ENCODE measurements around the gene USF2. TPM values are rescaled to one million over a fixed set of nuclear protein-coding genes. Genes with fewer than 3 reads are reported as not detected.

The USF2 gene
- total RNA-seq, 1 experiment from 2014 or later = 81.6 TPM

GRCh38 chr19:35310811-35311465 is 42.2 kb downstream of the USF2 start:
- intact Hi-C loops (cut with micrococcal nuclease) = no loop called here
- BruUV-seq (replicated peaks) = no TSS peak
- H3K27ac Mint-ChIP-seq (ENCODE audit: low read depth, unreplicated experiment) = no peak overlapping the region
- no peak for DNase-seq (ENCODE audit: unreplicated experiment)
- TF ChIP-seq, protein P1, sequence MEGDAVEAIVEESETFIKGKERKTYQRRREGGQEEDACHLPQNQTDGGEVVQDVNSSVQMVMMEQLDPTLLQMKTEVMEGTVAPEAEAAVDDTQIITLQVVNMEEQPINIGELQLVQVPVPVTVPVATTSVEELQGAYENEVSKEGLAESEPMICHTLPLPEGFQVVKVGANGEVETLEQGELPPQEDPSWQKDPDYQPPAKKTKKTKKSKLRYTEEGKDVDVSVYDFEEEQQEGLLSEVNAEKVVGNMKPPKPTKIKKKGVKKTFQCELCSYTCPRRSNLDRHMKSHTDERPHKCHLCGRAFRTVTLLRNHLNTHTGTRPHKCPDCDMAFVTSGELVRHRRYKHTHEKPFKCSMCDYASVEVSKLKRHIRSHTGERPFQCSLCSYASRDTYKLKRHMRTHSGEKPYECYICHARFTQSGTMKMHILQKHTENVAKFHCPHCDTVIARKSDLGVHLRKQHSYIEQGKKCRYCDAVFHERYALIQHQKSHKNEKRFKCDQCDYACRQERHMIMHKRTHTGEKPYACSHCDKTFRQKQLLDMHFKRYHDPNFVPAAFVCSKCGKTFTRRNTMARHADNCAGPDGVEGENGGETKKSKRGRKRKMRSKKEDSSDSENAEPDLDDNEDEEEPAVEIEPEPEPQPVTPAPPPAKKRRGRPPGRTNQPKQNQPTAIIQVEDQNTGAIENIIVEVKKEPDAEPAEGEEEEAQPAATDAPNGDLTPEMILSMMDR (IDR thresholded peaks at IDR 0.05; ENCODE audit: unreplicated experiment) = no peak
- ChIA-PET POLR2A (no interaction called here), CTCF (interaction anchor here (0.6 to 1.2 kb wide), 4 partner anchors 29 to 155 kb away, joined by 3 to 4 read pairs (median 3); partner anchors contain the start of gene HAMP)
- peaks cover 9% of the 10 kb centered on the region for H3K4me1 Mint-ChIP-seq (ENCODE audit: insufficient read depth, unreplicated experiment)
- no peaks in the 10 kb centered on the region for H3K27me3 Mint-ChIP-seq (ENCODE audit: insufficient read depth, unreplicated experiment)
- H3K9me3 Mint-ChIP-seq (ENCODE audit: unreplicated experiment) = no peaks in the 10 kb centered on the region
- no peak overlapping the region for H3K4me3 Mint-ChIP-seq (ENCODE audit: unreplicated experiment)
- H3K36me3 Mint-ChIP-seq (ENCODE audit: insufficient read depth, unreplicated experiment) = no peaks in the 10 kb centered on the region

- Mint-ChIP-seq H3K9me3 (ENCODE audit: unreplicated experiment) (no peaks in the 10 kb centered on the region), H3K4me1 (ENCODE audit: insufficient read depth, unreplicated experiment) (peaks cover 9% of the 10 kb centered on the region), H3K27me3 (ENCODE audit: insufficient read depth, unreplicated experiment) (no peaks in the 10 kb centered on the region), H3K4me3 (ENCODE audit: unreplicated experiment) (no peak overlapping the region), H3K27ac (ENCODE audit: low read depth, unreplicated experiment) (no peak overlapping the region), H3K36me3 (ENCODE audit: insufficient read depth, unreplicated experiment) (no peaks in the 10 kb centered on the region)
- TF ChIP-seq, protein P1 (IDR thresholded peaks at IDR 0.05; ENCODE audit: unreplicated experiment) = no peak
- CTCF ChIA-PET = interaction anchor here (0.6 to 1.2 kb wide), 4 partner anchors 30 to 184 kb away, joined by 3 read pairs; partner anchors contain the start of gene HAMP
- DNase-seq (ENCODE audit: unreplicated experiment) = no peak
- intact Hi-C loops (cut with micrococcal nuclease) = no loop called here
- POLR2A ChIA-PET = no interaction called here
- BruUV-seq (replicated peaks) = no TSS peak
Observed at GRCh38 chr19:35311901-35312665, 43.3 kb downstream of the USF2 start.

- ChIA-PET CTCF (interaction anchor here (0.6 to 0.9 kb wide), 2 partner anchors 18 to 236 kb away, joined by 3 to 4 read pairs; no protein-coding TSS in a partner anchor), POLR2A (interaction anchor here (0.6 kb wide), 1 partner anchor 794 kb away, joined by 3 read pairs; no protein-coding TSS in a partner anchor)
- no peak overlapping the region for H3K27ac Mint-ChIP-seq (ENCODE audit: low read depth, unreplicated experiment)
- H3K4me3 Mint-ChIP-seq (ENCODE audit: unreplicated experiment) = no peak overlapping the region
- intact Hi-C loops (cut with micrococcal nuclease) = no loop called here
- BruUV-seq (replicated peaks) = no TSS peak
- peaks cover 12% of the 10 kb centered on the region for H3K4me1 Mint-ChIP-seq (ENCODE audit: insufficient read depth, unreplicated experiment)
- H3K9me3 Mint-ChIP-seq (ENCODE audit: unreplicated experiment) = no peaks in the 10 kb centered on the region
- H3K36me3 Mint-ChIP-seq (ENCODE audit: insufficient read depth, unreplicated experiment) = no peaks in the 10 kb centered on the region
- peak; percentile 33 for DNase-seq (ENCODE audit: unreplicated experiment)
- TF ChIP-seq, protein P1 (IDR thresholded peaks at IDR 0.05; ENCODE audit: unreplicated experiment) = no peak
- no peaks in the 10 kb centered on the region for H3K27me3 Mint-ChIP-seq (ENCODE audit: insufficient read depth, unreplicated experiment)
Observed at GRCh38 chr19:35313587-35313986, 44.8 kb downstream of the USF2 start.

- DNase-seq (ENCODE audit: unreplicated experiment) = no peak
- H3K36me3 Mint-ChIP-seq (ENCODE audit: insufficient read depth, unreplicated experiment) = no peaks in the 10 kb centered on the region
- ChIA-PET CTCF (interaction anchor here (0.6 kb wide), 1 partner anchor 17 kb away, joined by 3 read pairs; no protein-coding TSS in a partner anchor), POLR2A (interaction anchor here (0.6 kb wide), 1 partner anchor 794 kb away, joined by 3 read pairs; no protein-coding TSS in a partner anchor)
- H3K4me3 Mint-ChIP-seq (ENCODE audit: unreplicated experiment) = no peak overlapping the region
- no peaks in the 10 kb centered on the region for H3K27me3 Mint-ChIP-seq (ENCODE audit: insufficient read depth, unreplicated experiment)
- BruUV-seq (replicated peaks) = no TSS peak
- TF ChIP-seq, protein P1 (IDR thresholded peaks at IDR 0.05; ENCODE audit: unreplicated experiment) = no peak
- intact Hi-C loops (cut with micrococcal nuclease) = no loop called here
- H3K4me1 Mint-ChIP-seq (ENCODE audit: insufficient read depth, unreplicated experiment) = peaks cover 16% of the 10 kb centered on the region
- H3K27ac Mint-ChIP-seq (ENCODE audit: low read depth, unreplicated experiment) = no peak overlapping the region
- H3K9me3 Mint-ChIP-seq (ENCODE audit: unreplicated experiment) = no peaks in the 10 kb centered on the region
Observed at GRCh38 chr19:35314031-35314430, 45.3 kb downstream of the USF2 start.
